SK-N-MC (cell line): ENCODE results near the gene REL.

Experiments
- EZH2 ChIP-seq: fragments of 200-600 bp; sonication (generic); IDR thresholded peaks from one replicate; pipeline ENCODE4 v1.6.1; 2017; ENCODE audit warnings: antibody characterized with exemption
- FOXP2 ChIP-seq: optimal IDR thresholded peaks from 2 replicates; pipeline ENCODE3; 2011; ENCODE audit warnings: mild to moderate bottlenecking, moderate library complexity; ENCODE audit not compliant: insufficient read depth; ENCODE audit errors: extremely low read length, control extremely low read depth
- POLR2AphosphoS5 ChIP-seq: IDR thresholded peaks from 2 replicates; pipeline ENCODE4 v1.6.1; 2012; ENCODE audit warnings: mild to moderate bottlenecking, low read depth, low read length, borderline replicate concordance

DNA sequence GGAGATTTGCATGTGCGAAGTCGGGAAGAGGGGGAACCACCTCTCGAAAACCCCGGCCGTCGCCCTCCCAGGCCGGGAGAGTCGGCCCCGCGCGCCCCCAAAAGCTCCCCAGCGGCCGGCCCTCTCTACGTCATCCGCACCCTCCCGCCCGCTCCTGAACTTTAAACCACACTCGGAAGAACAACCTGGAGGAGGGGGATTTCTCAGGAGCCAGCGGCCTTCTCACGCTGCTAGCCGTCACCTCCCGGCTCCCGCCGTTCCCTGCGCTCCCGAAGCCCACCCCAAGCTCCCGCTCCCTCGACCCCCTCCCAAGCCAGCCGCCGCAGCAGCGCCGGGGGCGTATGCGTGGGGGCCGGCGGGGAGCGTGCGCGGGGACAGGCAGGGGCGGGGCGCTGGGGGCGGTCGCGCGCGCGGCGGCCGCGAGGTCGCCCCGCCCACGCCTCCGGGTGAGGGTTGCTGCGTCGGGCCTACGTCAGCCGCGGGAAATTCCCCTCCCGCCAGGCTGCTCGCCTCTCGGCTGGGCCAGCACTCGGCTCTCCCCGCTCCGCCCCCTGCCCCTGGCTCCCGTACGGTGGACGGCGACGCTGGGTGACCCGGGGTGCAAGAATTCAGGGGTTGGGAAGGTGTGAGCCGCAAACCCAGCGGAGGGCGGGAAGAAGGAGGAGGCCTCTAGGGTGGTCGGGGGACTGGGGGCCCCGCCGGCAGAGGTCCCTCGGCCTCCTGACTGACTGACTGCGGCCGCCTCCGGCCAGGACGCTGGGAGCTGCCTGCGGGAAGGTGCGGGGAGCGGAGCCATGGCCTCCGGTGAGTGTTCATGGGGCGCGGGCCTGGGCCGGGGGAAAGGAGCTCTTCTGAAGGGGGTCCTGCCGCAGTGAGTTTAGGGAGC, at the start of gene REL:
- TF ChIP-seq POLR2AphosphoS5 (peak; percentile 84), EZH2 (no peak), FOXP2 (no peak)
